ENCODE measurements around the gene UNKL.
A peak's percentile ranks its signal among the peaks of the same experiment; 100 is the strongest.

Gene UNKL

DNA sequence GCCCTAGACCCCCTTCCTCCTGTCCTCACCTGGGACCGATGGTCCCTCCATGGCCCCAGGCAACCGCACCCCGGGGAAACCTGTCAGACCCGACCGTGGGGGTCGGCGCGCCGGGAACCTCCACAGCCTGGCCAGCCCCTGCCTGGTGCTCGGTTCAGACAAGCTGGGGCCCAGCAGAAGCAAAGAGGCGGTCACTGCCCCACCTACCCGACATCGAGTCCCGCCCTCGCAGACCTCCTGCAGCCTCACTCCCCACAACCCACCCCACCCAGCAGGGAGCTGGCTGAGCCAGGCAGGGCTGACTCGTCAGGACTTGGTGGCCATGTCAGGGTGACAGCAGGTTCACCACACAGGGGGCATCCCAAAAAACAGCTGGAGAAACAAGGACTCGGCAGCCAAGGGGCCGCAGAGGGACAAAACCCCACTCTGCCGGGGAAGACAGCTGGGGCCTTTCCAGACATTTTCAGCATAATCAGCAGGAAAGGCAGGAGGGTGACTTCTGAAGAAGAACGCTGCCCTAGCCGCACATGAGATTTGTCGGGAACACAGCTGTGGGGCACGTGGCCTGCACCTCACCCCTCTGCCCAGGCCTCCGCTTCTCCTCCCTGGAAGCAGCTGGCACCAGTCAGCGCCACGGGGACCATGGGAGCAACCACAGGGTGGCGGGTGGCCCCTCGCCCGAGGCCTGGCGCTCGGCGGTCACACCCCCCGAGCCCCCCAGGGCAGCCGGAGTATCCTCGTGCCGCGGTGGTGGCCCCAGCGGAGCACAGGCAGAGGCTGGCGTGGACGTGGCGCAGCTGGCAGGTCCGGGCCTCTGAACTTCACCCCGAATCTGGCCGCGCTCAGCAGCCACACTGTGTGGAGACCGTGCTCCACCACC is 39.8 kb downstream of the UNKL start:
- no peak for DNase-seq

DNA sequence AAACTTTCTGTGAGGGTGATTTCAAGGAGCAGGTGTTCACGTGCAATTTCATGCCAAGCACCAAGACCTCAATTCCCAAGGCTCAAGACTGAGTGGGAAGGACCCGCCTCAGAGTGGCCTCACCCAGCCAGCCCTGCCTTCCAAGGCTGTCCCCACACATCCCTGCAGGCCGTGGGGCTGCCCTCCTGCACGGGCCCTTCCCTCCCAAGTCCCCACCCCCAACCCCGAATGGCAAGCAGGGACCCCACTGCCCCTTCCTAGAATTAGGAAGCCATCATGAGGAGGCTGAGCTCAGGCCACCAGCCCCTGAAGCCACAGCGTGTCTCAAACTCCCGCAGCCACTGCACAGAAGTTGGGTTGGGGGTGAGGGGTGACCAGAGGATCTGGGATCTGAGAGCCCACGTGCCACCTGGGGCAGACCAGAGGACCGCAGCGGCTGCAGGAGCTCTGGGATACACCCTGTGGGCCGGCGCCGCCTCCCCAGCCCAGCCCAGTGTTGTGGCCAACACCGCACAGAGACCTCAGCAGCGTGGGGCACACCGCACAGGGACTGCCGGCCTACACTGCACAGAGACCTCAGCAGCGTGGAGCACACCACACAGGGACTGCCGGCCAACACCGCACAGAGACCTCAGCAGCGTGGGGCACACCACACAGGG is 42.1 kb downstream of the UNKL start:
- DNase-seq = no peak

DNA sequence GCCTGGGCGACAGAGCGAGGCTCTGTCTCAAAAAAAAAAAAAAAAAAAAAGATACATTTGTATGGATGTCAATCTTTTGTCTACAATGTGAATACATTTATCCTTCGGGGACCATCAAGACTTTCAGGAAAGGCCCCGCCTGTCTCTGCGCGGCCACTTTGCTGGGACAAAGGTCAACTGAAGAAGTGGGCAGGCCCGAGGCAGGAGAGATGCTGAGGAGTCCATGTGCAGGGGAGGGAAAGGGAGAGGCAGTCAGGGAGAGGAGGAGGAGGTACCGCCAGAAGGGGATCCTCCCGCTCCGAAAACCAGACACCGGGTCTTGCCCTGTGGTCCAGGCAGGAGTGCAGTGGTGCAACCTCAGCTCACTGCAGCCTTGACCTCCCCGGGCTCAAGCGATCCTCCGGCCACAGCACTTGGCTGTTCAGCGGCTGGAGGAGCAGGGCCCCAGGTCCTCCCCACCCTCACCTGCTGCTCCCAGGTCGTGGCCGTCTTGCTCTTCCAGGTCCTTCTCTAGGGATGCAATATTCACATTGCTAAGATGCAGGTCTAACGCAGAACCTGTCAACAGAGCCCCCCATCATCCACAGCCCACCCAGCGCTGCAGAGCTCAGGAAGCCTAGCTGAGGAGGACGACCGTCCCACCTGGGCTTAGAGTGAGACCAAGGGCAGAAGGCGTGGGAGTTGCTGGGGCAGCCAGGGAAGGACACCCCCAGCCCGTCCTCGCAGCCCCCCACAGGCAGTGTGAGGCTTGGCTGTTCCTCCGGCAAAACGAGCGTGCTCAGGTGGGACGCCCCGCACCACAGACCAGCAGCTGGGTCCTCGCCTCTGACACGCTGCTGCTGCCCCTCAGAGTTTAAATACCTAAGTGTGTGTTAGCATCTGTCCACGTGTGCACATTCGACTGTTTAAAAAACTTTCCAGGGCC is 43.2 kb downstream of the UNKL start:
- DNase-seq = no peak

DNA sequence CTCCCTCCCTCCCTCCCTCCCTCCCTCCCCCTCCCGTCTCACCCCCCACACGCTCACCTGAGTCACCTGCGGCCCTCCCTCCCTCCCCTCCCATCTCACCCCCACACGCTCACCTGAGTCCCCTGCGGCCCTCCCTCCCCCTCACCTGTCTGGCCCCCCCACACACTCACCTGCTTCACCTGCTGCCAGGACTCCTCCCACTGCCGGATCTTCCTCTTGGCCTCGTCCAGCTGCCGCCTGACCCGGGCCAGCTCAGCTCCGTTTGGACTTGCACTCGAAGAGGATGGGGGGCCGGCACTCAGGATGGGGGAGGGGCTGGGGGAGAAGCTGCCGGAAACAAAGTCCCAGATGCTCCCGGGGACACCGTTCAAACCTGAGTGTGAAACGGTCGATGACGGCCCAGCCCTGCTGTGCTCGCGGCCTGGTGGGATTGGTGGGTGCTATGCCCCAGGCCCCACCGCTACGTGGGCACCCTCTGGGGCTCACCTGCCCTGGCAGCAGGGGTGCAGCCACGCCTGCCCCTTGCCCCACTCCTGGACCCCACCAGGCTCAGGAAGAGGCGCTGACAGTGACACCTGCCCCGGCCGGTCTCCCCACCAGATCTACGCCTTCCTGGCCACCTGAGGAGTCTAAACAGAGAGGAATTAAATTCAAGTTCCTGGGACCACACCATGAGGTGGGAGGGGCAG is 46.9 kb downstream of the UNKL start:
- no peak for DNase-seq

DNA sequence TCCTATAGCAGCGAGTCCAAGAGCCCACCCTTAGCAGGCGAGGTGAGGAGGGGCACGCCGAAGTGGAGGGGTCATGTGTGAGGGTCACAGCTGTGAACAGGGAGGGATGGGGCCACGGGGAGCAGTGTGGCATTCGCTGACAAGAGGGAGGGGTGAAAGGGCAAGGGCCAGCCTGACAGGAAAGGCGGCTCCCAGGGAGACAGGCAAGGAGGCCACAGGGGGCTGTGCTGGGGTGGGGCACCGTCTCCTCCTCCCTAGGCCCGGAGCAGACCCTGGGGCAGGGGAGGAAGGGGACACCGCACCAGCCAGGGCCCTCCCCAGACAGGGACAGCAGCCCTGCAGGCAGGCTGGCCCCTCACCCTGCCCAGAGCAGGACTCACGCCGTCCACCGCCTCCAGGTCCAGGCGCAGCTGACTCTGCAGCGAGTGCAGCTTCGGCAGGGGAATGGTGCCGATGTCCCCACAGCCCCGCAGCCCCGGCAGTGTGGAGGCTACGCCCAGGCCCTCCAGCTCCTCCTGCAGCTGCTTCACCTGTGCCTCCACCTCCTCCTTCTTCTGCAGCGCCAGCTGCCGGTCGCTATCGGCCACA is 47.7 kb downstream of the UNKL start:
- DNase-seq = no peak

DNA sequence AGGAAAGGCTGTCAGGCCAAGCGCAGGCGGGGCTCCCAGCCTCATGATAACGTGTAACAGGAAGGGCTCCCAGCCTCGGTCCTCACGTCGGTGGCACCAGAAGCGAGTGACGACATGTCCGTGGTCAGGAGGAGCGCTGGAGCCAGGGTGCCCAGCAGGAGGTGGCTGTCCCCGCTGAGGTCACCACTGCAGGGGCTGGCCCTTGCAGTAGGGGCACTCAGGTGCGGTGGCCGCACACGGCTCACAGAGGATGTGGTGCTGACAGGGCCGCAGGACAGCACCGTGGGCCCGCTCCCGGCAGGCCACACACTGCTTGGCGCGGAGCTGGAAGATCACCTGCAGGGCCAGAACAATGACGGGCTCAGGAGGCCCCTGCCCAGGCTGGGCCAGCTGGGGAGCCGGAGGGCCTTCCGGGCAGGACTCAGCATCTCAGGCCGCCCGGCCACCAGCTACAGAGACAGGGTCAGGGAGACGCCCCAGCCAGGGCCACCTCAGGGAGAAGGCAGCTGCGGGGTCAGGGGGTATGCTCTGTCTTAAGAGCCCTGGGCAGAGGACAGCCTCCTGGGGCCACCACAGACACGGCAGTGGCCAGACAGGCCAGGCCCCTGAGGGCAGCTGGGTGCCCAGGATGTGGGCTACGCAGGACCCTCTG is 48.3 kb downstream of the UNKL start:
- no peak for DNase-seq

DNA sequence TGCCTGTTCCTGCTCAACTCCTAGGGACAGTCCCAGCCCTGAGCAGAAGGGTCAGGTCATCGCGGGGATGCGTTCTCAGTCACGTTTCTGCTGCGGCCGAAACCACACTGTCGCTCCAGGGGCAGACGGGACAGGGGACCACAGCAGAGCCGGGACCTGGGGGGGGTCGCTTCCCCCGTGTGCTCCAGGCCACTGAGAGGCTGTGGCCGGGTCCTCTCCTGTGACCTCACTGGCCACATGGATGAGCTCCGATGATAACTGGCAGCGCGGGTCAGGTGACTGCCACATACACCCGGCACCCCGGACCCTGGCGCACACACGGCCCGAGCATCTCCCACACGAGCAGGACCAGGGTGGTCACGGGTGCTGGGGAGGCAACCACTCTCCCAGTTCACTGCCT is 50.0 kb downstream of the UNKL start:
- DNase-seq = no peak

DNA sequence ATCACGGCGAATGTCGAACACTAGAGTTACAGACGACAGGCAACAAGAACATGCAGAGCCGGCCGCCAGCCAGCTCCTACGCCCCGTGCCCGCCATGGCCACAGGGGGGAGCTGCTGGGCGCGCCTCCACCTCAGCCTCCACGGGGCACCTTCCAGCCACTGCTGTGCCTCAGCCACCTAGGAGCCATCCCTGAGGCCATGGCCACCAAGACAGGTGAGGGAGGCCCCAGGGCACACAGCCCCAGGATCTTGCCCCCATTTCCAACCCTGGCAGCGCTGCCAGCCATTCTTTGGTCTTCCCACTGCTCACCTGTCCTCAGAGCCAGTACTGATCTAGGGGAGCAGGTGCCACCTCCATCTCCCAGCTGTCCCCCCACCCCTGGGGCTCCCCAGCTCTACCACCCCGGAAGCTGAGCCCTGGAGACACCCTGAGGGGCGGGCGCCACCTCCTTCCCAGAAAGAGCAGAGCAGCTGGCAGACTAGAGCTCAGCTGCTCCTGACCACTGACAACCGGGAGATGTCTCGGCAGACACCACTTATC is 50.9 kb downstream of the UNKL start:
- peak; percentile 70 to 73 for DNase-seq

DNA sequence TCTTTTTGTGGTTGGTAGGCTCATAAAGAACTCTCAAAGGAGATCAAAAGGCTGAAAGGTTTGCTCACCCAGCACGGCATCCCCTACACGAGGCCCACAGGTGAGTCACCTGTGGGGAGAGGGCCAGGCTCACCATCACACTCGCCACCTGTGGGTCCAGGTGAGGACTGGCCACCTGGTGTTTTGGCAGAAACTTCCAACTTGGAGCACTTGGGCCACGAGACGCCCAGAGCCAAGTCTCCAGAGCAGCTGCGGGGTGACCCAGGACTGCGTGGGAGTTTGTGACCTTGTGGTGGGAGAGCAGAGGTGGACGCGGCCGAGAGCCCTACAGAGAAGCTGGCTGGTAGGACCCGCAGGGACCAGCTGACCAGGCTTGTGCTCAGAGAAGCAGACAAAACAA is 51.7 kb downstream of the UNKL start:
- DNase-seq = no peak

DNA sequence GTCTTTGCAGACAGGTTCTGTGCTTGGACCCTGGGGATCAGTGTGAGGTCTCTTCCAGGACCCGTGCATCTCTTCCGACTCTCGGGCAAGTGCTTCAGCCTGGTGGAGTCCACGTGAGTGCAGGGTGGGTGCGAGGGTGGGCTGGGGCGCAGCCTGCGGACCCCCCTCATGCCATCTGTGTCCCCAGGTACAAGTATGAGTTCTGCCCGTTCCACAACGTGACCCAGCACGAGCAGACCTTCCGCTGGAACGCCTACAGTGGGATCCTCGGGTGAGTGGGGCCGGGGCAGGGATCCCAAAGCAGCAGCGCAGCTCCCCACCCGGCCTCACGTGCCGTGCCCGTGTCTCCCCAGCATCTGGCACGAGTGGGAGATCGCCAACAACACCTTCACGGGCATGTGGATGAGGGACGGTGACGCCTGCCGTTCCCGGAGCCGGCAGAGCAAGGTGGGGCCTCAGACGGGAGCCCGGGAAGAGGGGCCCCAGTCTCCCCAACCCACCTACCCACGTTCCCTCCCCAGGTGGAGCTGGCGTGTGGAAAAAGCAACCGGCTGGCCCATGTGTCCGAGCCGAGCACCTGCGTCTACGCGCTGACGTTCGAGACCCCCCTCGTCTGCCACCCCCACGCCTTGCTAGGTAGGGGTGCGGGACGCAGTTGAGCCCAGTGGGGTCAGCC is 52.7 kb downstream of the UNKL start:
- DNase-seq = no peak

DNA sequence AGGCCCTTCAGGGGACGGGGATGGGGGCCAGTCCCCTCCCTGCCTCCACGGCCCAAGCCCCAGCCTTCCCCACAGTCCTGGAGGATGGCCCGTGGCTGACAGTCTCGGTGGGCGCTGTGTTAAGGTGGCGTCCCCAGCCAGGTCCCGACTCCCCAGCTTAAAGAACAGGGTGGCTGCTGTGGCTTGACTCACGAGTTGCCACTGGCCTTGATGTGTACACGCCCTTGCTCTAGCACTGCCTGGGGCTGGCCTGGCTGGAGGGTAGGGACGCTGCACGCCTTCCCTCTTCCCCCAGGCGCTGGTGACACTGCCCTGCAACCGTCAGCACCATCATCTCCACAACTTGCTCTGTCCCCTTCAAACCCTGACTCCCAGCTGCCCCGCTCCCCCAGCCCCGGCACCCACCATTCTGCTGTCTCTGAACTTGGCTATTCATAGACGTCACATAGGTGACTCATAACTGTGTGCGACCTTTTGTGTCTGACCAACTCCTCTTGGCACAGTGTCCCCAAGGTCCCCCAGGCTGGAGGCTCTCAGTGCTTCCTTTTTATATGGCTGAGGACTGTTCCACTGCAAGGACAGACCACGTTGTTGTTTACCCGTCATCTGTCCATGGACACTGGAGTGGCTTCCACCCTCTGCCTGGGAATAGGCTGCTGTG is 56.5 kb downstream of the UNKL start:
- no peak for DNase-seq

DNA sequence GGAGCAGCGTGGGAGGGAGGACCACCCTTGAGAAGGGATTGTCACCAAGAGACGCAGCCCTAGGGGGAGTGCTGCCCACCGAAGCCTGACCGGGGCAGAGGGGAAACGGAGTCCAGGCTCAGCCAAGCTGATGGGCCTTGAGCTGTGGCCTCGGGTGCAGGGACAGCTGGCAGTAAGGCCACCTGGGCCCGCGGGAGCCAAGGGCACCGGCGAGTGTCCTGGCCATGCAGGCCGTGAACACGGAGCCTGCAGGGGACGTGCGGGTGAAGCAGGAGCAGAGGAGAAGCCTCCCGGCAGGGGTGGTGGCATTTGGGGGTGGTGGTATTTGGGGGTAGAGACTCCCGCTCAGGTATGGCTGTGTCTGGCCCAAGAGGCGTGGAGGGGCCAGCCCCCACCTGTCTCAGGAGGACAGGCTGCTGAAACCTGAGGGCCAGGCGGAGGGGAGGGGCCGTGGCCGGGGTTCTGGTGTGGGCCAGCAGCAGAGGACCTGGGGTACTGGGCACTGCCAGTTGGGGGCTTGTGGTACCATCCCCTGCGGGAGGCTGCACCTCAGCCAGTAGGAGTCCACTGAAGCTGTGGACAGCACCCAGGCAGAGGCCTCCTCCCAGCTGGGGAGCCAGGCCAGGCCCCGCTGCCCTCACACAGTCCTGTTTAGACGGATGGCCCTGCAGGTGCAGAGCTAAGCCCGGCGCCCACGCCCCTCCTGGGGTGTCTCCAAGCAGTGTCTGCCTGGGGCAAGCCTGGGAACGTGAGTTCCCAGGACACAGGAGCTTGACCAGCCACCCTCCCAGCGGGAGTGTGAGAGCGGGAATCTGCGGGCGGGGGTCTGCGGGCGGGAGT is 58.2 kb downstream of the UNKL start:
- DNase-seq = no peak

DNA sequence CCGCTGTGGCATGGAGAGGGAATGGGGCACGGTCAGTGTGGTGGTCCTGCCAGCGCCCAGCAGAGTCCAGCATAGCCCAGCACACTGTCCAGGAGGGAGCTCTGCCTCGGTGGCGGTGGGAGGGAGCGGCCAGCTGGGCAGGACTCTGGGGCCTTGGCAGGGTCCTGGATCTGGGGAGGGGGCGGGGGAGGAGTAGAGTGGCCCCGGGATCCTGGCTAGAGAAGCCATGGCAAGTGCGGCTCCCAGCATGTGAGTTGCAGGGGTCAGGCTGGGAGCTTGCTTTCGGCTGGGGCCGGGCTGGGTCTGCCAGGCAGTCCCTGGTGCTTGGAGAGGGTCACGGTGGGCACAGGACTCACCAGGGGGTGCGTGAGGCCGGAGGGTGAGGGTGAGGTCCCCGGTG is 58.9 kb downstream of the UNKL start:
- no peak for DNase-seq

DNA sequence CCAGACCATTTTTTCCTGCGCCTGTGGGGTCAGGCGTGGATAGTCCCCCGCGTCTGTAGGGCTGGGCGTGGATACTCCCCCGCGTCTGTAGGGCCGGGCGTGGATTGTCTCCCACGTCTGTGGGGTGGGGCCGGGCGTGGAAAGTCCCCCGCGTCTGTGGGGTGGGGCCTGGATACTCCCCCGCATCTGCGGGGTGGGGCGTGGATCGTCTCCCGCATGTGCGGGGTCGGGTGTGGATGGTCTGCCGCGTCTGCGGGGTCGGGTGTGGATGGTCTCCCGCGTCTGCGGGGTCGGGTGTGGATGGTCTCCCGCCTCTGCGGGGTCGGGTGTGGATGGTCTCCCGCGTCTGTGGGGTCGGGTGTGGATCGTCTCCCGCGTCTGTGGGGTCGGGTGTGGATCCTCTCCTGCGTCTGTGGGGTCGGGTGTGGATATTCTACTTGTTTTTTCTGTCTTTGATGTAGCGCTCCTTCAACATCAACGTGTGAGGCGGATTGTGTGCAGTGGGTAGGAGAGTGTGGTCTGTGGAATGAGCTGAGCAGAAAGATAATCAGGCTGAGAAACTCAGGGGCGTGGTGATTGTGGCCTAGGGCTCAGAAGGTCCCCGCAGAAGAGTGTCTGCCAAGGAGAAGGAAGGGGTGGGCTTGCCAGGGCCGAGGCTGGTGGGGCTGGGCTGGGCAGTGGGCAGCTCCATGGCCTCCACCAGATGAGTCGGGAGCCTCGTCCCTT is 59.5 kb downstream of the UNKL start:
- DNase-seq = no peak

DNA sequence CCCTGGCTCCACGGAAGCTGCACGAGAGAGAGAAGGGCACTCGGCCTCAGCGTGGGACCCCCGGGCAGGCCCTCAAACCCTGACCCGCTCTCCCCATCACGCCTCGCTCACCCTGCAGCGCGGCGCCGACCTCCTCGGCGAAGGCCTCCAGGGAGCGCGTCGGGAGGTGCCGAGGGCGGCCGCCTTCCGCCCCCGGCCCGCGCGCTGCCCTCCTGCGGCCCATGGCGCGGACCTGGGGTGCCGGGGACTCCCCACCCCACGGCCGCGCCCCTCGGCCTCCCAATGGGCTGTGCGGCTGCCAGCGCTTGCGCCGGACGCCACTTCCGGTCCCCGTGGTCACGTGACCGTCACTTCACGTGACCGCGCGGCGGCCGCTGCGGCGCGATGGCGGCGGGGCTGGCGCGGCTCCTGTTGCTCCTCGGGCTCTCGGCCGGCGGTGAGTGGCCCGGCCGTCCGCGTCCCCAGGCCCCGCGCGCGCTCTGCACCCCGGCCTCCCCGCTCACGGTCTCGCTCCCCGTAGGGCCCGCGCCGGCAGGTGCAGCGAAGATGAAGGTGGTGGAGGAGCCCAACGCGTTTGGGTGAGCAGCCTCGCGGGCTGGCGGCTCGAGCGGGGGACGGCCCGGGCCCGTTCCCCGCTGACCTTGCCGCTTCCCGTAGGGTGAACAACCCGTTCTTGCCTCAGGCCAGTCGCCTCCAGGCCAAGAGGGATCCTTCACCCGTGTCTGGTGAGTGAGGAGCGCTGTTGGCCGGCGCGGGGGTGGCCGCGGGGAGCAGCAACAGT is 62.7 kb downstream of the UNKL start, which contains the start of the genes GNPTG and TSR3:
GNPTG (plus strand) TSS at position 350 of the 781 bp plus-strand sequence; CDS start at position 385, 35 bp downstream.
TSR3 (minus strand) TSS at position 297 of the 781 bp plus-strand sequence; CDS start at position 223, 74 bp downstream.
- DNase-seq = peak; percentile 89

DNA sequence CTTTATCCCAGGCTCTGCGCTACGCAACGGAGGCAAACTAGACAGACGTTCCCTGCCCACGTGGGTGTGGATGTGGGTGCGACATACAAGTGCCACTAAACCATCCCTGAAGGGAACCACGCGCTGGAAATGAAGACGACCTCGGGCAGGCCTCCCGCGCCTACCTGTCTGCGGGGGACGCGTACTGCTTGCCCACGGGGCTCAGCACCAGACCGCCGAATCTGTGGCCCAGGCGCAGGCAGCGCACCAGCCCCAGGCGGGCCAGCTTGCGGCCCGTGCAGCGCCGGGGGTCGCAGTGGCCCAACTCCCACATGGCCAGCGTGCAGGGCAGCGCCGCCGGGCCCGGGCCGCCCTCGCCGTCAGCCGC is 63.3 kb downstream of the UNKL start:
- no peak for DNase-seq

DNA sequence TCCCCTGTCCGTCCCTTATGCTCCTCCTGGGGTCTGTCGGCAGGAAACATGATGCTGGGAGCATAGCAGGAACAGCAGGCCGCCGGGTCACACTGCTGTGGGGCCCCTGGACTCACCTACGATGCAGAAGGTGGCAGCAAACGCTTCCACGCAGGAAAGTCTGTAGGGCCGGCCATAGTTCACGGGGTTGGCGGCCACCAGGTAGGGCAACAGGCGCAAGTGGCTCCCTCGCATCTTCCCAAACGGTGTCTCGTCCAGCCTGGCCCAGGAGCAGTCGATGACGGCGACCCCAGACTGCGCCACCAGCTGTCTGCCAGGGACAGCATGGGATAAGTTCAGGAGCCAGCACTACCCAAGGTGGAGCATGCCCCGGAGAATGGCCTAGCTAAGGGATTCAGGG is 63.8 kb downstream of the UNKL start:
- no peak for DNase-seq

DNA sequence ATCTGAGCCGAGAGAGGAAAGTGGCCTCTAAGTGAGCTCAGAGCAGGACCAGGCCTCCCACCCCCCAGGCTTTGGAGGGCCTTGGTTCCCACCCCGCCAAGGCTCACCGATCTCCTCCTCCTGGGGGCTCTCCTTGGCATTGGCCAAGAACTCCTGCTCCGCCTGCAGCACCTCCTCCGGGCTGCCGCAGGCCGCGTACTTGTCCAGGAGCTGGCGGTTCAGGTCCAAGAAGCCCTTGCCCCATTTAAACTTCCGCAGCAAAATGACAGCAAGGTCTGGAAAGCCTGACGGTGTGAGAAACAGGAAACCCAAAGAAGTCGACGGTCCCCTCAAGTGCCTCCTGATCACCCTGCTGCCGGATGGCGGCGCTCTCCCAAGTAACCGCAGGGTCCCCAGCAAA is 64.6 kb downstream of the UNKL start:
- DNase-seq = no peak
